Measurements from ENCODE around the gene AK5.

DNA sequence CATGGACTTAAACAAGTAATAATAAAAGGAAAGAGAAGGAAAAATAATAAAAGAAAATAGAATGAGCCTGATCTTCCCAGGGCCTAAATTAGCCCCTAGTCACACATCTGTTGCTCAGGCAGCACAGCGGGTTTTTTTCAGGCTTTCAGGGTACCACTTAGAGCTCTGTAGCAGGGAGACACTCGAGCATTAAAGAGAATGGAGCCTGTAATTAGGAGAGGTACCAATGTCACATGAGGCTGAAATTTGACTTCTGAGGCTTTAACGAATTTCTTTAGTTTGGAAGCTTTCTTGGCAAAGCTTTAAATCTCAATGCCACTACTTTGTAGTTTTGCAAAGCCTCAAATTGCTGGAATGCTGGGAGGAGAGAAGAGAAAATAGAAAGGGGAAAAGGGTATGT is 116.3 kb downstream of the AK5 start:
- TF ChIP-seq, protein P1, sequence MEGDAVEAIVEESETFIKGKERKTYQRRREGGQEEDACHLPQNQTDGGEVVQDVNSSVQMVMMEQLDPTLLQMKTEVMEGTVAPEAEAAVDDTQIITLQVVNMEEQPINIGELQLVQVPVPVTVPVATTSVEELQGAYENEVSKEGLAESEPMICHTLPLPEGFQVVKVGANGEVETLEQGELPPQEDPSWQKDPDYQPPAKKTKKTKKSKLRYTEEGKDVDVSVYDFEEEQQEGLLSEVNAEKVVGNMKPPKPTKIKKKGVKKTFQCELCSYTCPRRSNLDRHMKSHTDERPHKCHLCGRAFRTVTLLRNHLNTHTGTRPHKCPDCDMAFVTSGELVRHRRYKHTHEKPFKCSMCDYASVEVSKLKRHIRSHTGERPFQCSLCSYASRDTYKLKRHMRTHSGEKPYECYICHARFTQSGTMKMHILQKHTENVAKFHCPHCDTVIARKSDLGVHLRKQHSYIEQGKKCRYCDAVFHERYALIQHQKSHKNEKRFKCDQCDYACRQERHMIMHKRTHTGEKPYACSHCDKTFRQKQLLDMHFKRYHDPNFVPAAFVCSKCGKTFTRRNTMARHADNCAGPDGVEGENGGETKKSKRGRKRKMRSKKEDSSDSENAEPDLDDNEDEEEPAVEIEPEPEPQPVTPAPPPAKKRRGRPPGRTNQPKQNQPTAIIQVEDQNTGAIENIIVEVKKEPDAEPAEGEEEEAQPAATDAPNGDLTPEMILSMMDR (IDR thresholded peaks at IDR 0.05), result no peak
- TF ChIP-seq POLR2A (IDR thresholded peaks at IDR 0.05), result no peak
